HG02623 (cell line): ENCODE measurements around the gene GNAT1.
"Not testable (repeated sequence)": the region's sequence is repeated elsewhere in the genome, so short reads cannot be mapped to it uniquely, and the experiment has no call there.

Experiments used
- ATAC-seq: cut with Tn5 transposase; IDR thresholded peaks from one replicate; pipeline ENCODE4 v1.9.1; 2021; ENCODE audit warnings: moderate library complexity; ENCODE audit not compliant: unreplicated experiment

GNAT1 gene

GRCh38 chr3:50201573-50202315 lies 10.3 kb downstream of the GNAT1 start:
- no peak for ATAC-seq

- no peak for ATAC-seq
Observed at GRCh38 chr3:50202353-50203112, 11.1 kb downstream of the GNAT1 start.

DNA sequence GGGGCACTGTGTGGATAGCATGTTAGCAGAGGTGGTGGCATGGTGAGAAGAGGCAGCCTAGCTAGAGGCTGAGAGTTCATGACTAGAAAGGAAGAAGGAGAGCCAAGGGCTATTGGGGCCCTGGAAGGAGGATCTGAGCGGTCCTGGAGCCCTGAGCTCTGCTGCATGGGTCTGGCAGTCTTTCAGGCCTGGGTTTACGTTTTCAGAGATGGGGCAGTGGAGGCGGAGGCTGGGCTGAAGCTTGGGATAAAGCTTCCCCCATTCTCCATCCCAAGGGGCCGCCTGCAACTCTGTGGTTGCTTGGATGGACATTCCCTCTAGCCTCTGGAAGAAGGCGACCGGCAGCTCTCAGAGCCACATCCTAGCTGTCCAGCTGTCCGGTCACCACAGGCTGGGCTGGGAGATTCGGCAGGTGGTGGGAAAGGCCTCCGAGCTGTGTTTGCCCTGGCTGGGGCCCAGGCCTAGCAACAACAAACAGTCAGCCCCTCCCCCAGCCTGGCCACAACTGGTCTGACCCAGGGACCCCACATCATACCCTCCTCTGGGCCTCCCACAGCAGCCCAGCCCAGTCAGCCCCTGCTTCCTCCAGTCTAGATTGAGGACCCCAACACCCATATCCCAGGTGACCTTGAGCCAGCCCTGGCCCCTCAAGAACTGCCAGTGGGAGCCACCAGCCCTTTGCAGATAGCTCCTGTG lies 11.9 kb downstream of the GNAT1 start:
- ATAC-seq, result no peak

DNA sequence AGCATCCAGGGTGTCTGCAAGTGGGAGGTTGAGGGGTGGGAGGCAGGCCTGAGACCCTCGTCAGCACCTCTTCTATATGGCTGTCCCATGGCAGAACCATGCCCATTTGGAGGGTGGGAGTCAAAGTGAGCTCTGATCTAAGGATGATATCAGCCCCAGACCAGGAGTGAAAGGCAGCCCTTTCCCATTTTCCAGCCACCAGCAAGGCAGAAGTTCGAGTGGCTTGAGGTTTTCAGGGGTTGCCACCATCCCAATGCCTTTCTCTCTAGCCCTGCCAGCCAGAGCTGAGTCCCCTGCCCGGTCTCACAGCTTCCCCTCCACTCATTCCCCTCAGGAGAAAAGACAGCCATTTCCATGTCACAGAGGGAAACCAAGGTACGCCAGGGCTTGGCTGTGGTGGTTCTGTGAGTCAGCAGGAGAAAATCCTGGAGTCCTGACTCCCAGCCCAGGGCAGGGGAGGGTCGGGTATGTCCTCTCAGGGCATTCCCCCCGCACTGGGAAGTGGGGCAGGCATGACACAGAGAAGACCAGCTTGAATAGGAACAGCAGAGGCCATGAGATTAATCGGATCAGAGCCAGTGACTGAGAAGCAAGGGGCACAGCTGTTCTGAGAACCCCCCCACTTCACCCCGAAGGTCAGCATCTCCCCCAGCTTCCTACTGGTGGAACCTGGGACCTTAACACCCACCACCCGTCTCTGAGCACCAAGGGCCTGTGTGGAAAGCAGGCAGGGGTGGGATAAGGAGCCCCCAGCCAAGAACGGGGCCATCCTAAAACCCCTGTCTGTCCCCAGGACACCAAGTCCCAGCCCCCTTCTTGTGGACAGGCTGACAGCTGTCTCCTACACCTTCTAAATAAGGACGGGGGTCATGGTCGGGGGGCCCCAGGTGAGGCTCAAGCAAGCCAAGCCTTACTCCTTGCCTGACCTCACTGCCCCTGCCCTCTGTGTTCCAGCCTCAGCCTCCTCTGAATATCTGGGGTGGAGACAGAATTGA lies 12.7 kb downstream of the GNAT1 start:
- ATAC-seq, result no peak

DNA sequence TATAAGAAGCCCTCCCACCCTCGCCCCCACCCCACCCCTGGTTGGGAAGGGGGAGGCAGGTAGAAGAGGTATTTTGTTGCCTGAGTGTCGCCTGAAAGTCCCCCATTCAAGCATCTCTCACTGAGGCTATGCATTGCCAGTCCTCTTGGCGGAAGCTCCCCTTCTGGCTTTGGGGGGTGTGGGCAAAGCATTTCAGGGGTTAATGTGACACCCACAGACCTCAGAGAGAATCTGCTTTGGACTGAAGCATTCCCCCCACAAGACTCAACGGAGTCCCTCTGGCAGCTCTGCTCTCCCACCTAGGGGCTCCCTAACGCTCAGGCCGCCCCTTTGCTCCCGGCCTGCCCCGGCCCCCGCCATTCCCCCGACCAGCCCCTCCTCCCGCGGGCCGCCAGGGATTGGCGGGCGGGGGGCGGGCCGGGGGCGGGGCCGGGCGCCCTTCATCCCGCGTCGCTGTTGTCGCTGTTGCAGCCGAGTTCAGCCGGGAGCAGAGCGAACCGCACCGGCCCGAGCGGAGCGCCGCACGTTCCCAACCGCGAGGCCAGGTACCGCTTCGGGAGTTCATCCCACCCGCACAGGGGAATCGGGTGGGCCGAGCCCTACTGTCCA lies 13.5 kb downstream of the GNAT1 start, which contains the start of gene SLC38A3:
Gene SLC38A3, plus strand, starts transcription at position 468 of the 609 bp plus-strand sequence. CDS start 8,929 bp downstream, outside the sequence.
- no peak for ATAC-seq

- ATAC-seq, result no peak
Observed at GRCh38 chr3:50205413-50206276, 14.2 kb downstream of the GNAT1 start.

DNA sequence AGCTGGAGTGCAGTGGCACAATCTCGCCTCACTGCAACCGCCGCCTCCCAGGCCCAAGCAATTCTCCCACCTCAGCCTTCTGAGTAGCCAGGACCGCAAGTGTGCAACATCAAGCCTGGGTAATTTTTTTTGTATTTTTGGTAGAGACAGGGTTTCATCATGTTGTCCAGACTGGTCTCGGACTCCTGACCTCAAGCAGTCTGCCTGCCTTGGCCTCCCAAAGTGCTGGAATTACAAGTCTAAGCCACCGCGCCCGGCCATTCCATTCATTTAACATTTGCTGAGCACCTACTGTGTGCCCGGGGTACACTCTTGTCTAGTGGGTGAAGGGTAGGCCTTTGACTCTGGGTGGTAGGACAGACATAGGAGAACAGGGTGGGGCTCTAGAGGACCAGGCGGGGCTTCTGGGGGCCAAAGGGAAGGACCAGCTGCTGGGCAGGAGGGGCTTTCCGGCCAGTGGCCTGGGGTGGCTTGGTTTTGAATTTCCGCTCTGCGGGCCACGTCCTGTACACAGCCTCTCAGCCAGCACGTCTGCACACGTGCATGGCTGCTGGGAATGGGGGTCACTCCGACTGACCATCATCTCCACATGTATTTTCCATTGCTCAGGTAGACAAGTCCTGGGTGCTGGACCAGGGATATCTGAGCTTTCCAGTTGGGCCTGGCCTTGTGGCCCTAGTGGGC lies 16.1 kb downstream of the GNAT1 start:
- no peak for ATAC-seq

DNA sequence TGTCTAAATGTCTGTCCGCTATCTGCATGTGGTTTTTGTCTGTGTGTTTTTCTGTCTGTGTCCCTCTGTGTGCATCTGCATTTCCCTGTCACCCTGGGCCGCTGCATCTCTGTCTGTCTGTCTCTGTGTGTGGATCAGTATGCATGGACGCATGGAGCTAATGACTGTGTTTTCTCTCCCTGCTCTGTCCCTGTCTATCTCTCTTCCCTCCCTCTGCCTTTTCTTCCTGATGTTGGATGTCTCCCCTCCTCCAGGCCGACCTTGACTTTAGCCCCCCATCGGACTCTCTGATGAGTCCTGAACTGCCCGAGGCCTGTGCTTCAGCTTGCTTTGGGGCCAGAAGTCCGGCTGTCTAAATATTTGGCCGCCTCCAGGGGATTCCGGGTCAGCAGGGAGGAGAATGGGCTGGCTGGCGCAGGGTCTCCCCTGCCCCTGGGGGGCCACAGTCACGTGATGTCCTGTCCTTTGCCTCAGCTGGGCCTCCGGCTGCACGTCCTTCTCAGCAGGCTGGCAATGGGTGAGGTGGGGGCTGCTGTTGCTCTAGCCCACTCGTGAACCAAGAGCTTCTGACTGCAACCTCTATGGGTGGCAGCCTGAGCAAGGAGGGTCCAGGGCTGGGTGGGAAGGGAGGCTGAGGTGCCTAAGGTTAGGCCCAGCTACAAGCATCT lies 17.4 kb downstream of the GNAT1 start:
- ATAC-seq, result no peak

- no peak for ATAC-seq
Observed at GRCh38 chr3:50210176-50210509, 18.7 kb downstream of the GNAT1 start.

DNA sequence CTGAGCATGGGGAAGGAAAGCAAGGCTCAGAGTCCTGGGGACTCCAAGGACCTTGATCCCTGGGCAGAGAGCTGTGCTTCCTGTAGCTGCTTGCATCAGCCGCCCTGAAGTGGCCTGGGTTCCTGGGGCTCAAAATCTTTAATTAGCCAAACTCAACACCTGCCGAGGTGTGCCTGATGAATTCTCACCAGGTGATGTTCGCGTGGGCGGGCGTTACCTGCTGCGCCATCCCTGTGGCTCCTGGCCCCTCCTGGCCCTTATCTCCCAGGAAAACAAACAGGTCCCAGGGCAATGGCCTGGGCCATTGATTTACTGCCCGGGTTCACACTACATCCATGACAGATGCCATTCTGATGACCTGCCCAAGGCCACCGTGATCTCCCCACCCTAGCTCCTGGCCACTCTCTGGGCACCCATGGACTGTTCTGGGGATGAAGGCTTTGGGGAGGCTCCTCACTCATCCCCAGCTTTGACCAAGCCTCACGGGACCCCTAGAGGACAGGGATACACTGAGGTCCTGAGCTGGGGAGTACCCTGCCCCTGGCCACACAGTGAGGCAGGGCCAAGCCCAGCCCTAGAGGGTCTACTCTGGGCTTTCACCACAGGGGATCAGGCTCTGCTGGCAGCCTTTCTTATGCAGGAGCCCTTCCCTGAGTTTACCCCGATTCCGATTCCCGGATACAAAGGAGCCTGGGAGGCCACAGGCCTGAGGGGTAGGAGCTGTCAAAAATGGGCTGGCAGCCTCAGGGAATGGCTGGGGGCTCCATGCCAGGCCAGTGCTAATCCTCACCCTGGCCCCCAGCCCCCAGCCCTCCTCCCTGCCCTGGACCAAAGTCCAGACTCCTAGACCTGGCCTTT lies 19.3 kb downstream of the GNAT1 start:
- no peak for ATAC-seq

- ATAC-seq, result not testable (repeated sequence)
Observed at GRCh38 chr3:50211368-50211717, 19.9 kb downstream of the GNAT1 start.

DNA sequence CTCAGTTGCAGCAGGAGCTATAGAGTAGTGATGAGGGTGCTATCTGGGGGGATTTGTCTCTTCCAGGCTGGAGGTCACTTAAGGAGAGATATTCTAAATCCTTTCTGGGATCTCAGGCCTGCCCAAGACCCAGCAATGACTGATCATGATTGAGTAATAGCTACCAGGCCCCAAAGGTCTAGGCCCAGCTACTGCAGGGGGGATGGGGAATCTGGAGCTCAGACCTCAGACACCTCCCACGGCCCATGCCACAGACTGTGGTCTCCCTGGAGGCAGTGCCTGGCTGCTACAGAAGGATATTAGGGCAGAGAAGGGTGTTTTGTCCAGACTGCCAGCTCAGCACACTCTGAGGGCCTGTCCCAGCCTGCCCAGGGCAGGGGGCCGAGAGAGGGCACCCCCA lies 20.5 kb downstream of the GNAT1 start:
- no peak for ATAC-seq

GRCh38 chr3:50212502-50212901 lies 21.1 kb downstream of the GNAT1 start:
- ATAC-seq, result no peak

- no peak for ATAC-seq
Observed at GRCh38 chr3:50212971-50213370, 21.6 kb downstream of the GNAT1 start.

DNA sequence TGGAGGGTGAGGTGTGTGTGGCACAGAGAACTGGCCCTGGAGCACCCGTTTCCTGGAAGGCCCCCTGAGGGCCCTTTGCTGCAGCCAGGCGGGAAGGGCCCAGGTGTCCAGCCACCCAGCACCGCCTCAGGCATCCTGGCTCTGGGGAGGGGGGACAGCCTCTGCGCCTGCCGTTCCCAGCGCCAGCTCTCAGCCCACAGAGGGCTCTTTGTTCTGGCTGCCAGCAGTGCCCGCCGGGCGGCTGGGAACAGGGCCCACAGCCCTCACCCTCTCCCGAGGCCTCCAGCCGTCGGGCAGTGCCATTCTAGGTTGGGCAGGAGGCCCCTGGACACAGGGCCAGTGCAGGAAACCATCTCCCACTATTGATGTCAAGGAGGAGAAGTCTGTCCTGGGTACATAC lies 22.0 kb downstream of the GNAT1 start:
- no peak for ATAC-seq

DNA sequence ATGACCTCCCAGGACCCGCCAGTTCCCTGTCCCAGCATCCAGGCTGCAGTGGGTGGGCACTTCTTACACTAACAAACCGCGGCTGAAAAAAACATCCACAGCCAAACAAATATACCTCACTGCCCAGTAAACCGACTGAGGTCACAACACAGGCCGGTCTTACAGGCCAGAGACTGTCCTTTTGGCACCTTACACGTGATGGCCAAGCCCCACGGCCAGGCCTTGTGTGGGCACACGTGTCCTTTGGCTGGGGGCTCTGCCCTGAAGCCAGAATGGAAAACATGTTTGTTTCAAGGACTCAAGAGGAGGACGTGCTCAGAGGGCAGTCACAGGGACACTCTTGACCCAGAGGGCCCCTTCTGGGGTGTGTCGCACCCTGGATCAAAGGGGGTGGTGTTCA lies 23.4 kb downstream of the GNAT1 start:
- no peak for ATAC-seq

- no peak for ATAC-seq
Observed at GRCh38 chr3:50215529-50215928, 24.1 kb downstream of the GNAT1 start.
